ENCODE measurements around the gene NFYC.

Gene NFYC

GRCh38 chr1:40789342-40789598, 97.8 kb downstream of the NFYC start:
- no peaks in the 10 kb centered on the region; the same call in 1 of the 2 replicates for H3K27me3 ChIP-seq (replicated peaks; ENCODE audit: control insufficient read depth, insufficient read depth, low read length)
- TF ChIP-seq CTCF (IDR thresholded peaks at IDR 0.05; ENCODE audit: insufficient read depth, low read length, poor library complexity, severe bottlenecking) = no peak
- no peak for DNase-seq (ENCODE audit: extremely low read depth, insufficient read length)
- no peaks in the 10 kb centered on the region for H3K36me3 ChIP-seq (ENCODE audit: control insufficient read depth, insufficient read depth, low read length)
- H3K4me3 ChIP-seq (replicated peaks; ENCODE audit: low read depth, low read length) = no peak overlapping the region

- TF ChIP-seq CTCF (IDR thresholded peaks at IDR 0.05; ENCODE audit: insufficient read depth, low read length, poor library complexity, severe bottlenecking) = no peak
- no peak for DNase-seq (ENCODE audit: extremely low read depth, insufficient read length)
- Histone ChIP-seq H3K27me3 (replicated peaks; ENCODE audit: control insufficient read depth, insufficient read depth, low read length) (no peaks in the 10 kb centered on the region; the same call in 1 of the 2 replicates), H3K36me3 (ENCODE audit: control insufficient read depth, insufficient read depth, low read length) (no peaks in the 10 kb centered on the region), H3K4me3 (replicated peaks; ENCODE audit: low read depth, low read length) (no peak overlapping the region)
Measured at GRCh38 chr1:40789661-40790430, 98.3 kb downstream of the NFYC start.

- TF ChIP-seq CTCF (IDR thresholded peaks at IDR 0.05; ENCODE audit: insufficient read depth, low read length, poor library complexity, severe bottlenecking) = no peak
- no peak for DNase-seq (ENCODE audit: extremely low read depth, insufficient read length)
- no peaks in the 10 kb centered on the region for H3K27me3 ChIP-seq (replicated peaks; ENCODE audit: control insufficient read depth, insufficient read depth, low read length)
Measured at GRCh38 chr1:40792036-40792435, 100.5 kb downstream of the NFYC start.

GRCh38 chr1:40793617-40794016, 102.1 kb downstream of the NFYC start:
- TF ChIP-seq CTCF (IDR thresholded peaks at IDR 0.05; ENCODE audit: insufficient read depth, low read length, poor library complexity, severe bottlenecking) = no peak
- H3K36me3 ChIP-seq (ENCODE audit: control insufficient read depth, insufficient read depth, low read length) = no peaks in the 10 kb centered on the region
- H3K27me3 ChIP-seq (replicated peaks; ENCODE audit: control insufficient read depth, insufficient read depth, low read length) = no peaks in the 10 kb centered on the region
- no peak for DNase-seq (ENCODE audit: extremely low read depth, insufficient read length)
- H3K4me3 ChIP-seq (replicated peaks; ENCODE audit: low read depth, low read length) = no peak overlapping the region

More at GRCh38 chr1:40792036-40792435, 100.5 kb downstream of the NFYC start:
- Histone ChIP-seq H3K36me3 (ENCODE audit: control insufficient read depth, insufficient read depth, low read length) (no peaks in the 10 kb centered on the region), H3K4me3 (replicated peaks; ENCODE audit: low read depth, low read length) (no peak overlapping the region)

GRCh38 chr1:40794048-40794447, 102.5 kb downstream of the NFYC start:
- TF ChIP-seq CTCF (IDR thresholded peaks at IDR 0.05; ENCODE audit: insufficient read depth, low read length, poor library complexity, severe bottlenecking) = no peak
- Histone ChIP-seq H3K36me3 (ENCODE audit: control insufficient read depth, insufficient read depth, low read length) (no peaks in the 10 kb centered on the region), H3K27me3 (replicated peaks; ENCODE audit: control insufficient read depth, insufficient read depth, low read length) (no peaks in the 10 kb centered on the region), H3K4me3 (replicated peaks; ENCODE audit: low read depth, low read length) (no peak overlapping the region)
- no peak for DNase-seq (ENCODE audit: extremely low read depth, insufficient read length)
